HL-60 (cell line): ENCODE results near the gene TMEM184A.

Source experiments
- CTCF ChIP-seq: IDR thresholded peaks from one replicate; pipeline ENCODE4 v1.5.1; 2011; ENCODE audit warnings: low read length, control low read depth, inconsistent platforms; ENCODE audit not compliant: insufficient read depth
- POLR2AphosphoS5 ChIP-seq: IDR thresholded peaks from 2 replicates; pipeline ENCODE4 v1.6.1; 2012; ENCODE audit warnings: low read depth
- TF ChIP-seq, protein P1 (sequence below): IDR thresholded peaks from 2 replicates; pipeline ENCODE4 v1.6.1; 2012; ENCODE audit warnings: low read depth; ENCODE audit not compliant: insufficient replicate concordance

DNA sequence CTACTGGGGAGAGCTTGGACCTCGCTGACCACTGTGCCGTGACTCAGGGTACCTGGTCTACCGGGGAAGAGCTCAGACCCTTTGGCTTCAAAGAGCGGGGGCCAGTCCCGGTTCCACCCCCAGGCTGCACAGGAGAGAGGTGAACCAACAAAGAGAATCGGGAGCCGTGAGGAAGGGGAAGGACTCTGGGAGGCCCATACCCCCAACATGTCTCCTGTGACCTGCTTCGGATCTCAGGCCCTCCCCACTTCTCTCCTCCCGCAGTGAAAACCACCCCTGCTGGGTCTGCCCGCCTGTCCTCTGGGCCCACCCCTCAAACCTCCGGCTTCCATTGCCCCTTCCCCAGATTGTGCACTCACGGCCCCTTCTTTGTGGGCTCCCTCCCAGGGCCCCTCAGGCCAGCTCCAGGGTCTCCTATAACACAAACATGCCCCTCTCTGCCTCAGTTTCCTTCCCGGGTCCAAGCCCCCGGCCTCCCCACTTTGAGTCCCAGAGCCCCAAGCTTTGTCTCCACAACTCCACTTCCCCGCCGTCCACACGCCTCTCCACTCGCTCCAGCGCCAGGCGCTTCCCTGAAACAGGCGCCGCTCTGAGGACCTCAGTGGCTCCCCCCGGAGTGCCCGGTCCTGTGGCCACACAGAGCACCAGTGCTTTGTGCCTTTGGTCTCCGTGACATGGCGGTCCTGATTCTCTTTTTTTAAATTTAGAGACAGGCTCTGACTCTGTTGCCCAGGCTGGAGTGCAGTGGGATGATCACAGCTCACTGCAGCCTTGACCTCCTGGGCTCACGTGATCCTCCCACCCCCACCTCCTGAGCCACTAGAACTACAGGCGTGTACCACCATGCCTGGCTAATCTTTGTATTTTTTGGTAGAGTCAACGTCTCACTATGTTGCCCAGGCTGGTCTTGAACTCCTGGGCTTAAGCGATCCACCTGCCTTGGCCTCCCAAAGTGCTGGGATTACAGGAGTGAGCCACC lies 44.3 kb downstream of the TMEM184A start:
- TF ChIP-seq CTCF (no peak), POLR2AphosphoS5 (no peak)
- TF ChIP-seq, protein P1, sequence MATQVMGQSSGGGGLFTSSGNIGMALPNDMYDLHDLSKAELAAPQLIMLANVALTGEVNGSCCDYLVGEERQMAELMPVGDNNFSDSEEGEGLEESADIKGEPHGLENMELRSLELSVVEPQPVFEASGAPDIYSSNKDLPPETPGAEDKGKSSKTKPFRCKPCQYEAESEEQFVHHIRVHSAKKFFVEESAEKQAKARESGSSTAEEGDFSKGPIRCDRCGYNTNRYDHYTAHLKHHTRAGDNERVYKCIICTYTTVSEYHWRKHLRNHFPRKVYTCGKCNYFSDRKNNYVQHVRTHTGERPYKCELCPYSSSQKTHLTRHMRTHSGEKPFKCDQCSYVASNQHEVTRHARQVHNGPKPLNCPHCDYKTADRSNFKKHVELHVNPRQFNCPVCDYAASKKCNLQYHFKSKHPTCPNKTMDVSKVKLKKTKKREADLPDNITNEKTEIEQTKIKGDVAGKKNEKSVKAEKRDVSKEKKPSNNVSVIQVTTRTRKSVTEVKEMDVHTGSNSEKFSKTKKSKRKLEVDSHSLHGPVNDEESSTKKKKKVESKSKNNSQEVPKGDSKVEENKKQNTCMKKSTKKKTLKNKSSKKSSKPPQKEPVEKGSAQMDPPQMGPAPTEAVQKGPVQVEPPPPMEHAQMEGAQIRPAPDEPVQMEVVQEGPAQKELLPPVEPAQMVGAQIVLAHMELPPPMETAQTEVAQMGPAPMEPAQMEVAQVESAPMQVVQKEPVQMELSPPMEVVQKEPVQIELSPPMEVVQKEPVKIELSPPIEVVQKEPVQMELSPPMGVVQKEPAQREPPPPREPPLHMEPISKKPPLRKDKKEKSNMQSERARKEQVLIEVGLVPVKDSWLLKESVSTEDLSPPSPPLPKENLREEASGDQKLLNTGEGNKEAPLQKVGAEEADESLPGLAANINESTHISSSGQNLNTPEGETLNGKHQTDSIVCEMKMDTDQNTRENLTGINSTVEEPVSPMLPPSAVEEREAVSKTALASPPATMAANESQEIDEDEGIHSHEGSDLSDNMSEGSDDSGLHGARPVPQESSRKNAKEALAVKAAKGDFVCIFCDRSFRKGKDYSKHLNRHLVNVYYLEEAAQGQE = no peak
